ENCODE results near the gene MEIS1.
"Not testable (repeated sequence)": the region's sequence is repeated elsewhere in the genome, so short reads cannot be mapped to it uniquely, and the experiment has no call there.

The MEIS1 gene

DNA sequence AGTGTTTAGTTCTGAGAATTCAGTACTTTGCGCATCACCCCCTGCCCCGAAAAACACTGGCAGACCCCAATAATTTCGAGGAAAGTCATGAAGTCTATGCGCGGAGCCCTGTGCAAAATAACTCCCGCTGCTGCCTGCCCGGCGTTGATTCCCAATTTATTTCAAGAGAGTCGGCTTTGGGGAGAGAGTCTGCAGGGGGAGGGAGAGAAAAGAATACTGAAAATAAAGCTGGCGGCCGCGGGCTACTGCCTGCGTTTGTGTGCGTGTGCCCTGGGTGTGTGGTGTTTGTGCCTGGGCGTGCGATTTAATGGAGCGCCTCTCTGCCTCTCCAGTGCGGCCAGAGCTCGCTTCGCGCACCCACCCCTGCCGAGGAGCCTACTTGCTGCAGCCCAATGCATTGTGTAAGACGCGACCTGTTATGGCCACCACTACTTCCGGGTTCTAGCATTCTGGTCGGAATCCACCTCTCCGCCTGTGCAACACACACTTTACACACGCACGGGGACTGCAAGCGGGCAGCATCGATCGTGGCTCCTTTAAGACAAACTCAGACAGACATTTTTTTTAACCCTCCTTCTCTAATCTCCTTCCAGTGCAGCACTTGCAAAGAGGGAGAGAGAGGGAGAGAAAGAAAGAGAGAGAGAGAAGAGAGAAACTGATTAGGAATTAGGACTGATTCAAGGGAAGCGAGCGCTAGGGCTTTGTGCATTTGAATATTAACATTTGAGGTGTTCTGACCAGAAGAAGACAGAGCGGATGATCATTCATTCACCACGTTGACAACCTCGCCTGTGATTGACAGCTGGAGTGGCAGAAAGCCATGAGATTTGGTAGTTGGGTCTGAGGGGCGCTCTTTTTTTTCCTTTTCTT, at the start of gene MEIS1:
Gene MEIS1 (plus strand): TSS at position 447 of the 870 bp plus-strand sequence. CDS start 732 bp downstream, outside the sequence.
- in situ Hi-C loops (cut with HindIII; ENCODE audit: low sequenced_read_pairs) = loop anchor here (25.0 kb wide), 1 partner anchor 877 kb away; no protein-coding TSS in a partner anchor

DNA sequence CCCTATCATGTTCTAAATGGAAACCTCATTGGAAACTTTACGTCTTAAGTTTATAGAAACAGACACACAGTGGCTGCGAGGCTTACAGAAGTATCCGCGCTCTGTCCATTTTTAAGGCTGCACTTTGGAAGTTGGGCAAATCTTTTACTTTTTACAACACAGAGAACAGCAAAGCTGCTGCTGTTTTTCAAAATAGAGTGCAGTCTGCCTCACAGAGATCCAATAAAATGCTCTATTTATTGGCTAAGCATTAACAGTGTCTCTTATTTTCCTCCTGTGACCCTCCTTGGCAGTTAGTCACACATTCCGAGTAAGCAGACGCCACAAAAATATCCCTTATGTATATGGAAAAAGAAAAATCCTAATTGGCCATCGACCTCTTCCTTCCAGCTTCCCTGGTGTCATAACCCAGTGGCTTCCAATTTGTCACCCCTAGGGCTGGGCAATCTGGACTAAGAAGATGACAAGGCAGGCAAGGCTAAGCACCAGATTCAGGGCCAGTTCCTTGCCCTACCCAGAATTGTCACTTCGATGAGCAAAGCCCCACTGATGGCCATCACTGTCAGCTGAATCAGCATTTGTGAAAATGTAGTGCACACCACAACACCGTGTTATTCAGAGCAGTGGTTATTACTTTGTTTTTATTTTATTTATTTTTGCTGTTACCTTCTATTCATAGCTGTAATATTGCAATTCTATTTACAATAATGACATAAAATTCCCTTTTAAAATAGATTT, 47.7 kb upstream of the MEIS1 start:
- in situ Hi-C loops (cut with HindIII; ENCODE audit: low sequenced_read_pairs) = no loop called here

DNA sequence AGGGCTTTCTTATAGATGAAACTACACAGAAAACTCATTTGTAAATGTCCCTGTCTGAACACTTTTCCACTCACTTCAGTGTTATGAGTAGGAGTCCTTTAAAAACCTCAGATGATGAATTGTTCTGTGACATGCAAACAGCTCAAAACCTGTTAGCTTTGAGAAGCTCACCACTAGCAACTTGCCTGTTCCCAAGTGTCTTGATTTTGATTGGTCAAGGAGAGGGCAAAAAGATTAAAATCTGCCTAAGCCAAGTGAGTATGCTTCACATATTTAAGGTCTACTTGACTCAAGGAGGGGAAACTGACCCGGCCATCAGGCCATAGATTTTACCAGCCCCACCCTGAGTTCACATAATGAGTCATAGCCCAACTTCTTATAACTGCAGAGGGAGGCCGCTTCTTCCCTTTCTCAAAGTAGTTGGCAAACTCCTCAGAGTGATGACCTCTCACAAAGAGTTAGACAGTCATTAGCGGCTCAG, 45.2 kb upstream of the MEIS1 start:
- in situ Hi-C loops (cut with HindIII; ENCODE audit: low sequenced_read_pairs) = no loop called here

DNA sequence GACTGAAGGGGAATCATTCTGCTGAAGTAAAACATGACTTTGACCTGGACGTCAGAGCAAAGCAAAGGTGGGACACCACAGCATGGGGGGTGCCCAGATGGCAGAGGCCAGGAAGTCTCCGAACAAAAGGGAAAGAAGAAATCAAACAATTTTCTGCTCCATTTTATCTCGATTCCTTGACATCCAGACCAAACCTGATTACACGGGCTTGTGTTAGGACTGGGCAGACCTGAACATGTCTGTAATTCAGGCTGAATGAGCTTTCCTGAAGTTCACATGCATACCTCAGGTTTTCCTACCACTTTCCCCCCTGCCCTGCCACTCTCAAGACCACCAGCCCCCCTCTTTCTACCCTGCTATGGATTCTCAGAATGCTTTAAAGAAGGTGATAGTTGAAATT, 44.8 kb upstream of the MEIS1 start:
- in situ Hi-C loops (cut with HindIII; ENCODE audit: low sequenced_read_pairs) = no loop called here

DNA sequence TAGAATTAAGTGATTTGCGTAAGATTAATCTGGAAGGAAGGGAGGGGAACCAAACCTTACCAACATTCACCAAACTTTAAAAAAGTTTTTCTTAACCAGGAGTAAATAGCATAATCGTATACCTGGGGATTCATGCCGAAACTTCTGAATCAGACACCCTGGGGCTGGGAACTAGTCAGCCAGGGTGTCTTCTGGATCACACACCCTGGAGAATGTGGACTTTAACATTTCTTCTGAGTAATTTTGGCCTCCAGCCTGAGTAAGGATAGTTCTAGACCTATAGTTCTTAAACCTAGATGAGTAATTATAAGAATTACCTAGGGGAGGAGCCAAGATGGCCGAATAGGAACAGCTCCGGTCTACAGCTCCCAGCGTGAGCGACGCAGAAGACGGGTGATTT, 44.1 kb upstream of the MEIS1 start:
- in situ Hi-C loops (cut with HindIII; ENCODE audit: low sequenced_read_pairs) = no loop called here

DNA sequence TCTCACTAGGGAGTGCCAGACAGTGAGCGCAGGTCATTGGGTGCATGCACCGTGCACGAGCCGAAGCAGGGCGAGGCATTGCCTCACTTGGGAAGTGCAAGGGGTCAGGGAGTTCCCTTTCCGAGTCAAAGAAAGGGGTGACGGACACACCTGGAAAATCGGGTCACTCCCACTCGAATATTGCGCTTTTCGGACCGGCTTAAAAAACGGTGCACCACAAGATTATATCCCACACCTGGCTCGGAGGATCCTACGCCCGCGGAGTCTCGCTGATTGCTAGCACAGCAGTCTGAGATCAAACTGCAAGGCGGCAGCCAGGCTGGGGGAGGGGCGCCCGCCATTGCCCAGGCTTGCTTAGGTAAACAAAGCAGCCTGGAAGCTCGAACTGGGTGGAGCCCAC, 43.7 kb upstream of the MEIS1 start:
- in situ Hi-C loops (cut with HindIII; ENCODE audit: low sequenced_read_pairs) = not testable (repeated sequence)

DNA sequence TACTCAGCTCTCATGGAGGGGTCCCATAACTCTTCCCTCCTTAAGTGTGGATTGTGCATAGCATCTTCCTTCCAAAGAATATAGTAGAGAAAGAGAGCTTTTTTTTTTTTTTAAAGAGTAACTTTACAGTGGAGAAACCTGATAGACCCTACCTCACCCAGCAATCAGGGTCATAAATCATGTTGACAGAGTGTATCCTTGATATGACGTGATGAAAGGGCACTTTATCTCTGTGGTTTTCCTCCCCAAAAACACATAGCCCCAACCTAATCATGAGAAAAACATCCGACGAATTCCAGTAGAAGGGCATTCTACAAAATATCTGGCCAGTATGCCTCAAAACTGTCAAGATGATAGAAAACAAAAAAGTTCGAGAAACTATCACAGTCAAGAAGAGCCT, 29.5 kb upstream of the MEIS1 start:
- in situ Hi-C loops (cut with HindIII; ENCODE audit: low sequenced_read_pairs) = no loop called here

DNA sequence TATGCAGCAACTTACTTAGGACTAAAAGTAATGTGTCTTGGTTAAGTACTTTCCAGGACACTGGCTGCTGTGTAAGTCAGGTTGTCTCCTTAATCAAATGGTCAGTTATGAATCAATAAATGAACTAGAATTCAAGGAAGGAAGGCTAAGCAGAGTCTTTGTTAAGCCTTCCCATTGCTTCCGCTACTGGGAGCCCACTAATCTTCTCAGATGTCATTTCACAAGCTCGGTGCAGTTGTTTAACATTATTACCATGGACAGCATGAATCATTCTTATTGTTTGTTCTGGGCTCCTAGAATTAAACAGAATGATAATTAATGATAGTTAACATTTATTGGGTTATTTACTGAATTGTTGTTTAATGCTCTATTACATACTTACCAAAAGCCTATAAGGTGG, 26.0 kb upstream of the MEIS1 start:
- in situ Hi-C loops (cut with HindIII; ENCODE audit: low sequenced_read_pairs) = no loop called here

DNA sequence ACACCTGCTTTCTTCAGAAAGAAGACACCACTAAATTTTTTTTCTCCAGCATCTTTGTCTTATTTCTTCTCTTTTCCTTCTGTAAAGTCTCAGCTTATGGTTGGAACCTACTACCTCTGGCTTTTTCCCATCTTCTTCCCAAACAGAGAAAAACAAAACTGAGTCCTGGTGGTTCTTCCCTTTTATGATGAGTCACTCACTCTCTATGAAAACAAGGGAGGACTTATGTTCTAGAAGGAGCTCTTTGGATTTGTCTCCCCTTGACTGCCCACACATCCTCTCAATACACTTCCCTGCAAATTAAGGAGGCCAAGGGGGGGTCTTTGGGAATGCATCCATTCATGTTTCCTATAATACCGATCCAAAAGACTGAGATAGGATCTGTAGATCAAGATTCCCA, 22.1 kb upstream of the MEIS1 start:
- in situ Hi-C loops (cut with HindIII; ENCODE audit: low sequenced_read_pairs) = no loop called here

DNA sequence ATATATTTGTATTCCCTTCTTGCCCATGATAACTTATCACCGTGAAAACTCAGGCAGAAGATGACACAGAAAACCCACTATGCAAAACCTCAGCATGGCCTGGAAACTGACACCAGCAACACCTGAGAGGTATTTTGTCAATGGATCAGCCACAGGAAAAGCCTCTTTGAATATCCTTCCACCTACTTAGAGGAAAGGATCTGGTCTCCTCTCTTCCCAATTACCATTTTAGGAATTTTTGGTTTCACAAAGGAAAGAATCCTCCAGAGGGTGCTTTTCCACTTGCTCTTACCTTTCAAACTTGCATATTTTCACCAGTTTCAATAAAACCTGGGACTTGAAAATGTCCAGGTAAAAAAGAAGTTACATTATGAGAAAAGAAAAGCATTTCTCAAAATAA, 20.0 kb upstream of the MEIS1 start:
- in situ Hi-C loops (cut with HindIII; ENCODE audit: low sequenced_read_pairs) = no loop called here

DNA sequence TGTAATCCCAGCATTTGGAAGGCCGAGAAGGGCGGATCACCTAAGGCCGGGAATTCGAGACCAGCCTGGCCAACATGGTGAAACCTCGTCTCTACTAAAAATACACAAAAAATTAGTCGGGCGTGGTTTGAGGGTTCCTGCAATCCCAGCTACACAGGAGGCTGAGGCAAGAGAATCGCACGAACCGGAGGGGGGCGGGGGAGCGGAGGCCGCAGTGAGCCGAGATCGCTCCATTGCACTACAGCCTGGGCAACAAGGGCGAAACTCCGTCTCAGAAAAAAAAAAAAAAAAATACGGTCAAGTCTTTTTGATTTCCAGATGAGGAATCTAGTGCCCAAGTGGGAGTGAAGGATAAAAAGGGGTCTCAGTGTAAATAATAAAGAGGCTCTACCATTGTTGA, 16.5 kb upstream of the MEIS1 start:
- in situ Hi-C loops (cut with HindIII; ENCODE audit: low sequenced_read_pairs) = no loop called here

DNA sequence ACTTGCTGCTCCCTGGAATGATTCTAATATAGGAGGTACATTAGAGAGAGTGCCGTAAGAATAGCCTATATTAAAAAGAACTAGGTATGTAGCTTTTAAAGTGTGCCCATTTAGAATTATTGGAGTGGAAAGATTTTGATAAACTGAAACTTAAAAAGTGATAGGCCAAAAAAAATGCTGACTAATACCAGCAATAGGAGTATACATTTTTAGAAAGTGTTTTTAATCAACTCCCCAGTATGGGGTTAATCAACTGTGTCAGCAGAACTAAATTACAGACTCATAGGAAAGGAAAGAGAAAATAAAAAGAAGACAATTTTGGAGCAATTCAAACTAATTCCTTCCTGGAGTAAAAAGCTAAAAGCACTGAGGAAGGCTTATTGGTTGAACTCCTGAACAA, 13.3 kb upstream of the MEIS1 start:
- in situ Hi-C loops (cut with HindIII; ENCODE audit: low sequenced_read_pairs) = no loop called here

DNA sequence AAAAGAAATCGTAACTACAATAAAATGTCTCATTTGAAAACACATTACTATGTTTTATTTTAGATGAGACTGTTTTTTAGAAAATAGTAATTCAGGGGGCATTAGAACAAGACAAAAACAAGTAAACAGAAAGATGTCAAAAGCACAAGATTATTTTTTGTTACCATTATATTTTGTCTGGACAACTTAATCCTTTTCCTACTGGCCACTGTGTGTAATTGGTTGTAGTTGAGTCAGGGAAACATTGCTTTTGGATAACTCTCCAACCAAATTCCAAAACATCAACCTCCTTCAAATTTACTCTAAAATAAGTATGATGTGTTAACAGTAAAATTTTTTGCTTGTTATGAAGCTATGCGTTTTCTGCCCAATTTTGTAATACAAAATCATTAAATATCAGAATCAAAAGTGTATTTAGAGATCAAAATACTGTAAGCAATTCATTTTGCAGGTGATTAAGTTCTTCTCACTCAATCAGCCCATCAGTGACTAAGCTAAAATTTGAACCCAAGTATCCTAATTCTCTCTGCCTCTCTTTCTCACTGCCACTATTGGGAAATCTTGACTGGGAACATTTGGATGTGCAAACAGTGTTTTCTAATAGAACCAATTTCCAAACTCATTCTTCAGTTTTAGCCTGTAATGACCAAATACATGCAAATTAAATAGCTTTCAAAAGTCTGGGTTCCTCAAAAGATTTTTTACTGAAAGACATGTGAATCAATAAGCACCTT, 11.4 kb upstream of the MEIS1 start:
- in situ Hi-C loops (cut with HindIII; ENCODE audit: low sequenced_read_pairs) = no loop called here

DNA sequence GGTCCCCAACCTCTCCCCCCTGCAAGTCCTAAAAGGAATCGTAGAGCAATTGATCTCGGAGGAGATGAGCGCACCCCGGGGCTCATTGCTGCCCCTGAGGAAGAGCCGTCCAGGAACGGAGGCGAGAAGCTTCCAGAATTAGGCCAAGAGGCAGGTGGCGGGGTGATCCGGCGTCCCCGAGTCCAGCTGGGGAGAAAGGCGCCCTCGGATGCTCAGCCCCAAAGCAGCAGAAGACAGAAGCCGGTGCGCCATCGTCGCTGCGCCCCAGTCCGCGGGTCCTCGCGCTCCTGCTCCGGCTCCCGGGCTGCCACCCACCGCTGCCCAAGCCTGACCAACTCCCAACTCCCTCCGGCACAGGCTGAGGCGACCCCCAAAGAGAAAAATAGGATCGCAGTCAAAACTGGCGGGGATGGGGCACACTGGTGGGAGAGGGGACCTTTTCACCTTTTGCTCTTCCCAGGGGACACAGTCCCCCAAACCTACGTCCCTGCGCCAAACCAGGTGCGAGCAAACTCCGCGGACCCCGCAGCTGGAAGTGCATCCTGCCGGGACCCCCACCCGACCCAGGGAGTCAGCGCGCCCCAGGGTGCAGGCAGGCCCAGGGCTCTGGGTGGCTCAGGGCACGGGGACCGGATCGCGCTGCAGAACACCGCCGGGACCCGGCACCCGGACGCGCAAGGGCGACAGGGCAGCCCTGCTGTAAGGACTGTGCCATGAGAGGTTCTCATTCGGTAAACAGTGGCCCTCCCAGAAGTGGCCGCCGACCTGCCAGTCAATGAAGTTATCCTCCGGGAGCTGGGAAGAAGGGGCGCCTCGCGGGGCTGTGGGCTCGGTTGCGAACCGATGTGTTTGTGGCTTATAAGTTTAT, 8.4 kb upstream of the MEIS1 start:
- in situ Hi-C loops (cut with HindIII; ENCODE audit: low sequenced_read_pairs) = loop anchor here (25.0 kb wide), 1 partner anchor 886 kb away; no protein-coding TSS in a partner anchor

DNA sequence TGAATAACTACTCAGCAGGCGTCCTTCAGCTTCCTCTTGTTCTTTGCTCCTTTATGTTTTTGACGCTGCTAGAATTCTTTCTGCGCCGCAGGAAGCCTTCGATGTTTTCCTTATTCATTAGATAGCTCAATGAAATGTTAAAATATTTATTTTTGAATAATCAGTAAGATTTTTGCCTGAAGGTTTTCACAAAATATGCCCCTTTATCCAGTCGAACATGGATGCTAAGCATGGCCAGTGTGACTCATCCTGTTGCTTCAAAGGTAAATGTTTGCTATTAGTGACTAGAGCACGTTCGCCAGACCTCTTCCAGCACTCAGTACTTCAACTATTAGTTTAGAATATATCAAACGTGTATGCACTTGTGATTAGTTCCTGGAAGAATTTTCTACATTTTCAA, 7.6 kb upstream of the MEIS1 start:
- in situ Hi-C loops (cut with HindIII; ENCODE audit: low sequenced_read_pairs) = loop anchor here (25.0 kb wide), 1 partner anchor 885 kb away; no protein-coding TSS in a partner anchor

DNA sequence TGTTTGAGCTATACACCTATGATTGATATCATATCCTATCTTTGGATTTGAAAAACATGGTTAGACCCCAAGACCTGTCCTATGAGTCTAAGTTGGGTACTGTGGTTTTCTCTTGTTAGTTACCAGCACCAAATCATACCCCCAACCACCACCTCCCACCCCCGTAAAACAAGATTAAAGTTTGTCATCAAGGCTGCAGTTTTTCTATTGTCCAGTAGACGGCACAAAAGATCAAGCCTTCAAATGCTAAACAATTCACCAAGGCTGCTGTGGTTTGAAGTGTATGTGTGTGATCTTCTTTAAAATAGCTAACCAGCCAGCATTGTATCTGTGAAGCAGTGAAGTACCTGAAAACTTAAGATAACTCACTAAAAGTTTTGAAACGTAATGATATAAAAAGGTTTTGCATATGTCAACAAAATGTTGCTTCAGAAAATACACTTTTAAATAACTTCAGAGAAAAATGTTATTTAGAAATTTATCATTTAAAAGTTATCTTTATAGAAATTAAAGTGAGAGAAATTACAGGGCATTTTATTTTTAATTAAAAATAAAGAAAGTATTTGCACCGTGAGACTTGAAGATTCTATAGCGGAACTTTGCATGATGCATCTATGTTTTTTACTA, 5.8 kb upstream of the MEIS1 start:
- in situ Hi-C loops (cut with HindIII; ENCODE audit: low sequenced_read_pairs) = loop anchor here (25.0 kb wide), 1 partner anchor 883 kb away; no protein-coding TSS in a partner anchor

DNA sequence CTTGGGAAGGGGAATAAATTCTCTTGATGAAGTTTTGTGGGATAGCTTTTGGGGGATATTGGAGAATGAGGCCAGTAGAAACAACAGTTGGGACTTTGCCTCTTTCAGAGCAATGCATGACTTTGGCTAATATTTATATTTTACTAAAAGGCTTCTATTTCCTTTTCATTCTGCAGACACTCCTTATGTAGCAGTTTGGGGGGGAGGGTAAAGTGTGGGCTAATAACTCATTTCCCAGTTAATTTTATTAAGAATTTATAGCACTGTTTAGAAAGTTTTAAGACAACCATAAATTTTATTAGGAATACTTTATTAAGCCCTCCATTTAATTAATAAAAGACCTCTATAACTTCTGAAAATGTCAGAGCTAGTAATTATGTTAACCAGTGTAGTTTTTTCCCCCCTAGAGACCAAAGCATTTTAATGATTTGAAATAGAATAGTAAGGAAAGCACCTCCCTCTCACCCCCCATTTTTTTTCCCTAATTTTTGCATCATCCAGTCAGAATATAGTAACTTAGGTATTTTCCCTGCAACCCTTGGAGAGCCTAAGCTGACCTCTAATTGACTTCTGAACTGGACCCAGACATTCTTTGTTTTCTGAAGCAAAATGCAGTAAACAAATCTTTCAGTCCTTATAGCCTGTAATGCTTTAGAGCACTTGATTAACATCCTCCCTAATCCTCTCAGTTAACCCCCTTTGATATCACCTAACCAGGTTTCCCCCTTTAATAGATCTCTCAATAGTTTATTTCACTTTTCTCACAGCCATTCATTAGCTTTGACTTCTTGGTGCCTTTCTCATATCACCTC, 5.0 kb upstream of the MEIS1 start:
- in situ Hi-C loops (cut with HindIII; ENCODE audit: low sequenced_read_pairs) = loop anchor here (25.0 kb wide), 1 partner anchor 882 kb away; no protein-coding TSS in a partner anchor

DNA sequence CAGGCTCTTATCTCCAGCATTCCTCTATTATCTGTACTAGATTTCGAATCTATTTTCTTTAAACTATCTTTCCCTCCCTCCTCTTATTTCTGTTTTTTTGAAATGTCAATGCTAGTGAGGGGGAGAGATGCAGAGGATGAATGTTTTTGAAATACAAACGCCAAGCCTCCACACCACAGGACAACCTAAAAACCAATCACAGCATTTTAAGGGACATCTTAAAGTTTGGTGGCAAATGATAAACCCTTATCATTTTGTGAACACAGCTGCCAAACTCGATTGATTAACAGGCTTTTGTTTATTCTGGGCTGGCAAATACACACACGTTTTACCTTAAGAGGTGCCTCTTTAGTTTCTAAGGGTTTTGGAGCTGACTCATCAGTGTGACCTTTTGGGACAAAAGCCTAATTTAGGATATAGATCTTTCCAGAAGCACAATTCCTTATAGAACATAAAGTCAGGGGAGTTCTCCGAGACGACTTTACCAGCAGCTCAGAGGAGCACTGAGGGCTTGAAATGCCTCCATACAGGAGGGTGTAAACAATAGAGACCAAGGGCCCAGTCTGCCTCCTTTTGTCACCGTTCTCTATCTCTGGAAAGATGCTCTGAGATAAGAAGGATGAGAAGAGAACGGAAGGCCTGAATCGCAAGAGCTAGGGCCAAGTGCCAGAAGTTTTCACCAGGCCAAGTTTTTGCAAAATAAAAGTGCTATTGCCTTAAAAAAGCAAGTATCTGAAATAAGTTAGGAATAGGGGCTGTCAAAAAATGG, 4.2 kb upstream of the MEIS1 start:
- in situ Hi-C loops (cut with HindIII; ENCODE audit: low sequenced_read_pairs) = loop anchor here (25.0 kb wide), 1 partner anchor 882 kb away; no protein-coding TSS in a partner anchor
